Vagina (tissue), 2 donors: ENCODE data around the gene GPR62. TPM values are rescaled to one million over a fixed set of nuclear protein-coding genes. Genes with fewer than 3 reads are reported as not detected.

Experiments
- DNase-seq, 2 donors: peaks; one replicate each; pipeline ENCODE4 v3.0.0-alpha.2; 2017; ENCODE audit errors: extremely low spot score in 2 of 2
- H3K27ac ChIP-seq: fragments of 200-600 bp; sonication (generic); one replicate; pipeline ENCODE4 v1.5.1; 2019
- H3K27me3 ChIP-seq: fragments of 200-600 bp; sonication (generic); one replicate; pipeline ENCODE4 v1.5.1; 2019
- H3K36me3 ChIP-seq, 2 donors: fragments of 200-600 bp; sonication (generic); one replicate each; pipeline ENCODE4 v1.5.1; 2017 to 2019
- H3K4me1 ChIP-seq: fragments of 200-600 bp; sonication (generic); one replicate; pipeline ENCODE4 v1.5.1; 2019
- H3K4me3 ChIP-seq, 2 donors: fragments of 200-600 bp; sonication (generic); 1 replicate in 1 of 2; 2 replicates in 1 of 2; pipeline ENCODE4 v1.5.1; 2016 to 2019
- H3K9me3 ChIP-seq: fragments of 200-600 bp; sonication (generic); one replicate; pipeline ENCODE4 v1.5.1; 2019
- POLR2A ChIP-seq, 2 donors: fragments of 450-650 bp; IDR thresholded peaks; one replicate each; pipeline ENCODE4 v1.6.1; 2017; ENCODE audit warnings: antibody characterized with exemption in 2 of 2, mild to moderate bottlenecking in 2 of 2, moderate library complexity in 2 of 2
- POLR2AphosphoS5 ChIP-seq, 2 donors: sonication (generic); formaldehyde crosslinking; IDR thresholded peaks; one replicate each; pipeline ENCODE4 v1.9.0; 2017; ENCODE audit warnings: antibody characterized with exemption in 2 of 2, mild to moderate bottlenecking in 2 of 2, low read depth in 1 of 2; ENCODE audit not compliant: insufficient read depth in 1 of 2
- intact Hi-C: fragments of 100-400 bp; cut with DNase I; formaldehyde crosslinking; loops from one replicate; pipeline ENCODE4 v1.15.1; 2023
- total RNA-seq: library from RNA; depleted of rRNA; stranded (reverse); fragments of >200 nt; gene quantifications from one replicate; pipeline ENCODE4 v1.2.3, GENCODE V29; 2016
- TF ChIP-seq, protein P1 (sequence below), 3 experiments: fragments of 450-650 bp in 2 of 3; fragments of 200-600 bp in 1 of 3; sonication (generic) in 1 of 3; IDR thresholded peaks; one replicate each; pipeline ENCODE4 v1.5.1; 2017 to 2019; ENCODE audit warnings: antibody characterized with exemption in 3 of 3, mild to moderate bottlenecking in 2 of 3, moderate library complexity in 2 of 3

Gene GPR62
- total RNA-seq, 1 donor from 2014 or later = not detected

DNA sequence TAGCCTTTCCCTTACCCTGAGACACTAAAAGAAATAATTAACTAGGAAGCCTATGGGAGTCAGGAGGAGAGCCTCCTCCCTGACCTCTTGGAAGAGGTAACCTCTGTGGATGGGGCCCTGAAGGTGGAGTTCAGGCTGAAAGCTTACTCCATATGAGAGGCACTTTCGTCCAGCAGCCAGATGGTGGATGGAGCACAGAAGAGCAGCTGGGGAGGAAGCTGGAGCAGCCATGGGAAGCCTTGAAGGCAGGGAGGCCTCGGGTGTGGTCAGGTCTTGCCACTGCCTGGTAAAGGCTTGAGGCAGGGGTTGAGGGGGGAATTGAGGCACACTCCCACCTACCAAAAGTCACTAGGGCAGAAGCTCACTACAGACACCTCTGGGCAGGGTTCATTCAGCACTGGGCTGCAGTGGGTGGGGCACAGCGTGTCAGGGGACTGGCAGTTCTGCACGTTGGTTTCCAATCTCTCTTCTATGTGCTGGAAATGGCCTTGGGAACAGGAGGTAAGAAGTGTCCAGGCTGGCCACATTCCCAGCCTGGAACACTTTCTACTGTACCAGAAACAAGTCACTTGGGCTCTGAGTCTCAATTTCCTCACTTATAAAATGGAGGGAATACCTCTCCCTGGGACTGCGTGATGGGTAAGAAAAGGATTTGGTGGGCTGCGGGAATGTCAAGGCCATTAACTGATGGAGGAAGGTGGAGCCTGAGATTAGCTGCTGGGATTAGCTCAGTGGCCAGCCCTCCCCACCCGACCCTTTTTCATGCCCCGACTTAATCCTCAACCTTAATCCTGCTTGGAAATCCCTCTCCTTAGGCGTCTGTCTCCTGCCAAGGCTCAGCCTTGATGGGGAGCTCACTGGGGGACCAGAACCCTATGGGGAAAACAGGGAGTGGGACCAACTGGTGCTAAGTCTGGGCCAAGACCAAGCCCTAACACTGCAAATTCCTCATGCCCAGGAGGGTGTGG, 6.7 kb downstream of the GPR62 start:
- no peak for TF ChIP-seq POLR2A (IDR thresholded peaks at IDR 0.05)
- no peak for TF ChIP-seq POLR2AphosphoS5 (IDR thresholded peaks at IDR 0.05; ENCODE audit: insufficient read depth in 1 of 2, low read depth in 1 of 2)
- TF ChIP-seq, protein P1, sequence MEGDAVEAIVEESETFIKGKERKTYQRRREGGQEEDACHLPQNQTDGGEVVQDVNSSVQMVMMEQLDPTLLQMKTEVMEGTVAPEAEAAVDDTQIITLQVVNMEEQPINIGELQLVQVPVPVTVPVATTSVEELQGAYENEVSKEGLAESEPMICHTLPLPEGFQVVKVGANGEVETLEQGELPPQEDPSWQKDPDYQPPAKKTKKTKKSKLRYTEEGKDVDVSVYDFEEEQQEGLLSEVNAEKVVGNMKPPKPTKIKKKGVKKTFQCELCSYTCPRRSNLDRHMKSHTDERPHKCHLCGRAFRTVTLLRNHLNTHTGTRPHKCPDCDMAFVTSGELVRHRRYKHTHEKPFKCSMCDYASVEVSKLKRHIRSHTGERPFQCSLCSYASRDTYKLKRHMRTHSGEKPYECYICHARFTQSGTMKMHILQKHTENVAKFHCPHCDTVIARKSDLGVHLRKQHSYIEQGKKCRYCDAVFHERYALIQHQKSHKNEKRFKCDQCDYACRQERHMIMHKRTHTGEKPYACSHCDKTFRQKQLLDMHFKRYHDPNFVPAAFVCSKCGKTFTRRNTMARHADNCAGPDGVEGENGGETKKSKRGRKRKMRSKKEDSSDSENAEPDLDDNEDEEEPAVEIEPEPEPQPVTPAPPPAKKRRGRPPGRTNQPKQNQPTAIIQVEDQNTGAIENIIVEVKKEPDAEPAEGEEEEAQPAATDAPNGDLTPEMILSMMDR (IDR thresholded peaks at IDR 0.05) = no peak
- peaks cover 20% of the 10 kb centered on the region for H3K4me1 ChIP-seq
- H3K9me3 ChIP-seq = no peaks in the 10 kb centered on the region
- H3K4me3 ChIP-seq = no peak overlapping the region
- H3K27me3 ChIP-seq = no peaks in the 10 kb centered on the region
- no peak overlapping the region for H3K27ac ChIP-seq
- intact Hi-C loops = no loop called here
- DNase-seq = no peak
- peaks cover 0 to 7% of the 10 kb centered on the region in 2 donors for H3K36me3 ChIP-seq

DNA sequence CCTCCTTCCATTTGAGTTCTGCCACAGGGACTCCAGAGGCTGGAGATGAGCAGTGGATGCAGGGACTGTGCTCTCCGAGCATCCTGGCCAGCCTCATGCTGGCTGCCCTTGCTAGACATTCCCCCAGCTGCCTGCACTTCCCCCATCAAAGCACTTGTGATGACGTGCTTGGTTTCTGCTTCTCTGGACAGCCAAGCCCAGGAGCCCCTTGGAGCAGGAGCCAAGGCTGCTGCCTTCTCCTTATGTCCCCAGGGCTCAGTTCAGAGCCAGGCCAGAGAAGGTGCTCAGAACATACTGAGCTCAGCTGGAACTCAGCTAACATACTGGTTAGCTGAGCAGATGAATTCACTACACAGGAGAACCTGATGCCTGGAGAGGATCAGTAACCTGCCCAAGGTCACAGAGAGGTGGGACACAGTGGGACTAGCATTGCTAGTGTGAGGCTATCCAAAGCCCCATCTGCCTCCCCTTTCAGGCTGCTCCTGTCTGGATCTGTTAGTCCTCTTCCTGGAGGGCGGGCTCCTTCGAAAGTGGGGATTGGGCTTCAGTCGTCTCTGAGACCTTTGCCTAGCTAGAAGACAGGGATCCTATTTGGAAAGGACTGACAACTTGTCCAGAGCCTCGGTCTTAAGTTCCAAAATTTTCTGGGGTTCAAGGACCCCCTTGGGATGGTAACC, 7.8 kb downstream of the GPR62 start:
- TF ChIP-seq POLR2AphosphoS5 (IDR thresholded peaks at IDR 0.05; ENCODE audit: insufficient read depth in 1 of 2, low read depth in 1 of 2) (no peak), POLR2A (IDR thresholded peaks at IDR 0.05) (no peak)
- TF ChIP-seq, protein P1 (IDR thresholded peaks at IDR 0.05) = no peak
- no peak overlapping the region for H3K4me3 ChIP-seq
- H3K9me3 ChIP-seq = no peaks in the 10 kb centered on the region
- DNase-seq = no peak
- no peaks in the 10 kb centered on the region for H3K27me3 ChIP-seq
- H3K4me1 ChIP-seq = peaks cover 22% of the 10 kb centered on the region
- peaks cover 0 to 1% of the 10 kb centered on the region in 2 donors for H3K36me3 ChIP-seq
- H3K27ac ChIP-seq = no peak overlapping the region
- intact Hi-C loops = no loop called here

DNA sequence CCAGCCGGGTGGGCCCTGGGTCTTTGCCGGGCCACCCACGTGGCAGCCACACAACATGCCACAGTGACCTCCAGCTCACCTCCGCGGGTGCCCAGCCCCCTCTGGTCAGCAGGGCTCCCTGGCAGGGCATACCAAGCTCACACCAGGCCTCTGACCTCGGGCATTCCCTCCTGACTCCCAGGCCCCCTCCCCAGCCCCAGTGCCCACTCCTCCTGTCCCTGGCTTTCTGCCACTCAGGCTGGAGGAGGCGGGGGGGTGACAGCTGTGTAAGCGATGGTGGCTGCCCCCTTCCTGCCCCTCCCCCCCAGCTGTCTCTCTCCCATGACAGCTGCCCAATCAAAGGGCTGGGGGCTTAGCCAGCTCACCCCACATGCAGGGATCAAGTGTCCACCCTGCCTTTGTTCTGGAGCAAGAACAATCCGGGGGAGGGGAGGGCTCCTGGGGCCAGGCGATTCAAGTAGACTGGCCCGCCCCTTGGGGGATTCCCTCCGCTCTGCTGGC, 8.8 kb downstream of the GPR62 start:
- Histone ChIP-seq H3K4me3 (no peak overlapping the region), H3K4me1 (peaks cover 32% of the 10 kb centered on the region), H3K27me3 (no peaks in the 10 kb centered on the region), H3K9me3 (no peaks in the 10 kb centered on the region), H3K27ac (no peak overlapping the region), H3K36me3 (no peaks in the 10 kb centered on the region)
- intact Hi-C loops = no loop called here
- no peak for TF ChIP-seq POLR2AphosphoS5 (IDR thresholded peaks at IDR 0.05; ENCODE audit: insufficient read depth in 1 of 2, low read depth in 1 of 2)
- TF ChIP-seq, protein P1 (IDR thresholded peaks at IDR 0.05) = no peak
- TF ChIP-seq POLR2A (IDR thresholded peaks at IDR 0.05) = no peak
- DNase-seq = no peak

DNA sequence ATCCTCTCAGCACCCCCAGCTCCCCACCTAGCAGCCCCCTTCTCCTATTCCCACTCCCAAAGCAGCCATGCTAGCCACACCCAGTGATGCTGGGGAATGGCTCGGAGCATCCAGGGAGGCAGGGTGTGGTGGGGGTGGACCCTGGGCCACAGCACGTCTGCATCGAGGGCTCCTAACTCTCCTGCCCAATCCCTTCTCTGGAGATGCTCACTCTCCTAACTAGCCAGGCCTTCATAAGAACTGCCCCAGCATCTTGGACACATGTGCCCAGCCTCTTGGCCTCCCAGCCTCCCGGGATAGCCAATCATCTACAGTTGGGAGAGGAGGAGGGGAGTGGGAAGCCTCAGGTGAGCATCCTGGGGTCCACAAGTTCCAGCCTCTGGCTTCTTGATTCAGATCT, 9.3 kb downstream of the GPR62 start:
- Histone ChIP-seq H3K9me3 (no peaks in the 10 kb centered on the region), H3K27ac (no peak overlapping the region), H3K4me3 (no peak overlapping the region), H3K27me3 (no peaks in the 10 kb centered on the region), H3K4me1 (peaks cover 33% of the 10 kb centered on the region), H3K36me3 (no peaks in the 10 kb centered on the region)
- no peak for DNase-seq
- intact Hi-C loops = no loop called here
- TF ChIP-seq POLR2A (IDR thresholded peaks at IDR 0.05) = no peak
- TF ChIP-seq POLR2AphosphoS5 (IDR thresholded peaks at IDR 0.05; ENCODE audit: insufficient read depth in 1 of 2, low read depth in 1 of 2) = no peak
- TF ChIP-seq, protein P1 (IDR thresholded peaks at IDR 0.05) = no peak
